Measurements from ENCODE around the gene SND1.
A peak's percentile ranks its signal among the peaks of the same experiment; 100 is the strongest.

The SND1 gene

GRCh38 chr7:127993317-127993716 lies 341.3 kb downstream of the SND1 start:
- H3K9me3 Mint-ChIP-seq: no peaks in the 10 kb centered on the region
- no peak overlapping the region for H3K4me3 Mint-ChIP-seq
- no peak overlapping the region for H3K27ac Mint-ChIP-seq
- ATAC-seq (ENCODE audit: low read depth) (no peak), DNase-seq (ENCODE audit: low spot score in 2 of 2) (no peak)
- H3K4me1 Mint-ChIP-seq: peaks cover 11% of the 10 kb centered on the region
- H3K36me3 Mint-ChIP-seq: peaks cover 40% of the 10 kb centered on the region
- no peaks in the 10 kb centered on the region for H3K27me3 Mint-ChIP-seq

- peaks cover 44% of the 10 kb centered on the region for H3K36me3 Mint-ChIP-seq
Measured at GRCh38 chr7:127993987-127994386, 342.0 kb downstream of the SND1 start.

GRCh38 chr7:127995156-127995880 lies 343.3 kb downstream of the SND1 start:
- no peak for ATAC-seq (ENCODE audit: low read depth)
- H3K9me3 Mint-ChIP-seq: no peaks in the 10 kb centered on the region
- no peak overlapping the region for H3K4me3 Mint-ChIP-seq
- no peak for DNase-seq (ENCODE audit: low spot score in 2 of 2)
- peaks cover 16% of the 10 kb centered on the region for H3K4me1 Mint-ChIP-seq
- no peaks in the 10 kb centered on the region for H3K27me3 Mint-ChIP-seq
- H3K27ac Mint-ChIP-seq: no peak overlapping the region
- H3K36me3 Mint-ChIP-seq: peaks cover 42% of the 10 kb centered on the region

More at GRCh38 chr7:127993987-127994386, 342.0 kb downstream of the SND1 start:
- Mint-ChIP-seq H3K27ac (no peak overlapping the region), H3K4me3 (no peak overlapping the region), H3K4me1 (peaks cover 15% of the 10 kb centered on the region), H3K27me3 (no peaks in the 10 kb centered on the region), H3K9me3 (no peaks in the 10 kb centered on the region)
- DNase-seq (ENCODE audit: low spot score in 2 of 2): no peak
- ATAC-seq (ENCODE audit: low read depth): no peak

GRCh38 chr7:127995881-127996215 lies 343.9 kb downstream of the SND1 start:
- Mint-ChIP-seq H3K27me3 (no peaks in the 10 kb centered on the region), H3K4me1 (peaks cover 19% of the 10 kb centered on the region), H3K27ac (no peak overlapping the region), H3K36me3 (peaks cover 42% of the 10 kb centered on the region), H3K9me3 (no peaks in the 10 kb centered on the region), H3K4me3 (no peak overlapping the region)
- ATAC-seq (ENCODE audit: low read depth): no peak
- DNase-seq (ENCODE audit: low spot score in 2 of 2): no peak

GRCh38 chr7:127996253-127997071 lies 344.5 kb downstream of the SND1 start:
- Mint-ChIP-seq H3K27me3 (no peaks in the 10 kb centered on the region), H3K9me3 (no peaks in the 10 kb centered on the region), H3K4me1 (peaks cover 21% of the 10 kb centered on the region), H3K36me3 (peaks cover 36% of the 10 kb centered on the region), H3K27ac (no peak overlapping the region), H3K4me3 (no peak overlapping the region)
- DNase-seq (ENCODE audit: low spot score in 2 of 2) (no peak), ATAC-seq (ENCODE audit: low read depth) (no peak)

- ATAC-seq (ENCODE audit: low read depth) (no peak), DNase-seq (ENCODE audit: low spot score in 2 of 2) (no peak)
- no peak overlapping the region for H3K27ac Mint-ChIP-seq
- peaks cover 26% of the 10 kb centered on the region for H3K4me1 Mint-ChIP-seq
- no peaks in the 10 kb centered on the region for H3K27me3 Mint-ChIP-seq
- H3K9me3 Mint-ChIP-seq: no peaks in the 10 kb centered on the region
- no peak overlapping the region for H3K4me3 Mint-ChIP-seq
- peaks cover 29% of the 10 kb centered on the region for H3K36me3 Mint-ChIP-seq
Measured at GRCh38 chr7:127997226-127997922, 345.4 kb downstream of the SND1 start.

- no peak for DNase-seq (ENCODE audit: low spot score in 2 of 2)
- H3K4me1 Mint-ChIP-seq: peaks cover 39% of the 10 kb centered on the region
- H3K9me3 Mint-ChIP-seq: no peaks in the 10 kb centered on the region
- no peak overlapping the region for H3K4me3 Mint-ChIP-seq
- H3K27ac Mint-ChIP-seq: no peak overlapping the region
- no peaks in the 10 kb centered on the region for H3K27me3 Mint-ChIP-seq
- H3K36me3 Mint-ChIP-seq: peaks cover 22% of the 10 kb centered on the region
- ATAC-seq (ENCODE audit: low read depth): no peak
Measured at GRCh38 chr7:127998671-127999070, 346.7 kb downstream of the SND1 start.

- H3K27me3 Mint-ChIP-seq: no peaks in the 10 kb centered on the region
- DNase-seq (ENCODE audit: low spot score in 2 of 2): no peak
- H3K27ac Mint-ChIP-seq: no peak overlapping the region
- H3K36me3 Mint-ChIP-seq: peaks cover 18% of the 10 kb centered on the region
- H3K4me3 Mint-ChIP-seq: no peak overlapping the region
- ATAC-seq (ENCODE audit: low read depth): no peak
- peaks cover 53% of the 10 kb centered on the region for H3K4me1 Mint-ChIP-seq
- no peaks in the 10 kb centered on the region for H3K9me3 Mint-ChIP-seq
Measured at GRCh38 chr7:128000048-128000447, 348.1 kb downstream of the SND1 start.

- Mint-ChIP-seq H3K36me3 (peaks cover 18% of the 10 kb centered on the region), H3K27ac (peak overlapping the region; percentile 58), H3K9me3 (no peaks in the 10 kb centered on the region), H3K4me1 (peaks cover 59% of the 10 kb centered on the region), H3K27me3 (no peaks in the 10 kb centered on the region), H3K4me3 (no peak overlapping the region)
- ATAC-seq (ENCODE audit: low read depth) (no peak), DNase-seq (ENCODE audit: low spot score in 2 of 2) (no peak)
Measured at GRCh38 chr7:128000854-128001265, 348.9 kb downstream of the SND1 start.

GRCh38 chr7:128003167-128003566 lies 351.2 kb downstream of the SND1 start:
- H3K4me1 Mint-ChIP-seq: peaks cover 58% of the 10 kb centered on the region
- no peaks in the 10 kb centered on the region for H3K9me3 Mint-ChIP-seq
- DNase-seq (ENCODE audit: low spot score in 2 of 2) (no peak), ATAC-seq (ENCODE audit: low read depth) (peak; percentile 69)
- peak overlapping the region; percentile 66 for H3K4me3 Mint-ChIP-seq
- no peaks in the 10 kb centered on the region for H3K27me3 Mint-ChIP-seq
- H3K36me3 Mint-ChIP-seq: peaks cover 10% of the 10 kb centered on the region
- H3K27ac Mint-ChIP-seq: peak overlapping the region; percentile 59

GRCh38 chr7:128003787-128004186 lies 351.8 kb downstream of the SND1 start:
- peak overlapping the region; percentile 59 for H3K27ac Mint-ChIP-seq
- DNase-seq (ENCODE audit: low spot score in 2 of 2) (no peak), ATAC-seq (ENCODE audit: low read depth) (no peak)
- H3K9me3 Mint-ChIP-seq: no peaks in the 10 kb centered on the region
- peaks cover 9% of the 10 kb centered on the region for H3K36me3 Mint-ChIP-seq
- H3K4me1 Mint-ChIP-seq: peaks cover 54% of the 10 kb centered on the region
- H3K27me3 Mint-ChIP-seq: no peaks in the 10 kb centered on the region
- H3K4me3 Mint-ChIP-seq: peak overlapping the region; percentile 66

GRCh38 chr7:128004623-128005022 lies 352.6 kb downstream of the SND1 start:
- no peaks in the 10 kb centered on the region for H3K9me3 Mint-ChIP-seq
- no peak for ATAC-seq (ENCODE audit: low read depth)
- no peak overlapping the region for H3K27ac Mint-ChIP-seq
- no peak overlapping the region for H3K4me3 Mint-ChIP-seq
- peaks cover 48% of the 10 kb centered on the region for H3K4me1 Mint-ChIP-seq
- peaks cover 8% of the 10 kb centered on the region for H3K36me3 Mint-ChIP-seq
- DNase-seq (ENCODE audit: low spot score in 2 of 2): no peak
- H3K27me3 Mint-ChIP-seq: no peaks in the 10 kb centered on the region

GRCh38 chr7:128005117-128005516 lies 353.1 kb downstream of the SND1 start:
- Mint-ChIP-seq H3K27me3 (no peaks in the 10 kb centered on the region), H3K27ac (no peak overlapping the region), H3K9me3 (no peaks in the 10 kb centered on the region), H3K36me3 (peaks cover 9% of the 10 kb centered on the region), H3K4me3 (peak overlapping the region; percentile 55), H3K4me1 (peaks cover 47% of the 10 kb centered on the region)
- DNase-seq (ENCODE audit: low spot score in 2 of 2): peak in 1 of 2 donors; percentile 17
- peak; percentile 85 for ATAC-seq (ENCODE audit: low read depth)

- DNase-seq (ENCODE audit: low spot score in 2 of 2) (no peak), ATAC-seq (ENCODE audit: low read depth) (no peak)
- H3K27ac Mint-ChIP-seq: no peak overlapping the region
Measured at GRCh38 chr7:128005759-128006159, 353.8 kb downstream of the SND1 start.

More at GRCh38 chr7:128005759-128006159, 353.8 kb downstream of the SND1 start:
- Mint-ChIP-seq H3K9me3 (no peaks in the 10 kb centered on the region), H3K27me3 (no peaks in the 10 kb centered on the region), H3K4me1 (peaks cover 44% of the 10 kb centered on the region), H3K36me3 (peaks cover 11% of the 10 kb centered on the region), H3K4me3 (no peak overlapping the region)

All from memory B cell (primary cell).